ENCODE results near the gene ARMC9.

The ARMC9 gene

DNA sequence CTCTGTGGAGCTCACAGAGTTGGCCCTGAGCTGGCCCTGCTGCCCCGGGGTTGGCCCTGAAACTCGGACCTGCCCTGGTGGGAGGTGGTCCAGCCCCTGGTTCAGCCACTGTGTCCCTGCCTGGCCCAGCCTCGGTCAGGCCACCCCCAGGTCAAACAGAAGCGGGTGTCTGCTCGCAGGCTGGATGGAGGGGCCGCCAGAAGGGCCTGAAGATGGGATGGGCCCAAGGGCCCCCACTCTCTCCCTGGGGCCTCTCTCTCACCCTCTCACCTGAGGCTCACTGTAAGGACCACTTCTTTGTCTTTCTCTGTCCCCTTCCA is 172.0 kb downstream of the ARMC9 start (continued):
- TF ChIP-seq, protein P1, sequence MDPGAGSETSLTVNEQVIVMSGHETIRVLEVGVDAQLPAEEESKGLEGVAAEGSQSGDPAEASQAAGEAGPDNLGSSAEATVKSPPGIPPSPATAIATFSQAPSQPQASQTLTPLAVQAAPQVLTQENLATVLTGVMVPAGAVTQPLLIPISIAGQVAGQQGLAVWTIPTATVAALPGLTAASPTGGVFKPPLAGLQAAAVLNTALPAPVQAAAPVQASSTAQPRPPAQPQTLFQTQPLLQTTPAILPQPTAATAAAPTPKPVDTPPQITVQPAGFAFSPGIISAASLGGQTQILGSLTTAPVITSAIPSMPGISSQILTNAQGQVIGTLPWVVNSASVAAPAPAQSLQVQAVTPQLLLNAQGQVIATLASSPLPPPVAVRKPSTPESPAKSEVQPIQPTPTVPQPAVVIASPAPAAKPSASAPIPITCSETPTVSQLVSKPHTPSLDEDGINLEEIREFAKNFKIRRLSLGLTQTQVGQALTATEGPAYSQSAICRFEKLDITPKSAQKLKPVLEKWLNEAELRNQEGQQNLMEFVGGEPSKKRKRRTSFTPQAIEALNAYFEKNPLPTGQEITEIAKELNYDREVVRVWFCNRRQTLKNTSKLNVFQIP (CRISPR knock-in tag; IDR thresholded peaks at IDR 0.05; ENCODE audit: borderline replicate concordance, low read depth), result no peak
- no peak for TF ChIP-seq GLIS3 (CRISPR knock-in tag; IDR thresholded peaks at IDR 0.05)

DNA sequence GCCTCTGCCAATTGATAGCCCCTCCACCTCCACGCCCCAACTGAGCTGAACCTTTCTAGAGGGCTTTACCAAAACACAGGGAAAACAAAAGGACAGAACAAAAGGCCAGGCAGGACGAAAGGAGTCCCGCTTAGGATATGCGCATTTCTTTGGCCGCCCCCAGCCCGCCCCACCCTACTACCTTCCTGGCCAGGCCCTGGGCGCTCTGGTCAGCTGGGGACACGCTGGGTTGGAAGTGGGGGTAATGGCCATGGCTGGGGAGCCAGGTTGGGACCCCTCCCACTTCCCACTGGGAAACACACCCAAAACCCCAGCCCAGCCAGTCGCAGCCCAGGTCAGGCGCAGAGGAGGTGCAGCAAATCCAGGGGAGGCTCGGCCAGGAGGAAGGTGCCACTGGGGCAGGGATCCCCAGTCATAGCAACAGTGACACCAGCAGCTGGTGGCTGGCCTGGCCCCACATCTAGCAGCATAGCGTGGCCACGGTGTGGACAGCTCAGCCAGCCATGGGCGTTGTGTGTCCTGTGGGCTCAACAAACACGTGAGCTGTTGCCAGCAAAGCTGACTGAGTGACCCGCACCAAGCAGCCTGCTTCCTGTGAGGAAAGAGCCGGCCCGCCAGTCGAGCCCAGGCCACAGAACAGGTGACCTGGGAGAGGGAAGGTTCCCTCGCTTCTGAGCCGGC is 172.5 kb downstream of the ARMC9 start:
- no peak for ATAC-seq

DNA sequence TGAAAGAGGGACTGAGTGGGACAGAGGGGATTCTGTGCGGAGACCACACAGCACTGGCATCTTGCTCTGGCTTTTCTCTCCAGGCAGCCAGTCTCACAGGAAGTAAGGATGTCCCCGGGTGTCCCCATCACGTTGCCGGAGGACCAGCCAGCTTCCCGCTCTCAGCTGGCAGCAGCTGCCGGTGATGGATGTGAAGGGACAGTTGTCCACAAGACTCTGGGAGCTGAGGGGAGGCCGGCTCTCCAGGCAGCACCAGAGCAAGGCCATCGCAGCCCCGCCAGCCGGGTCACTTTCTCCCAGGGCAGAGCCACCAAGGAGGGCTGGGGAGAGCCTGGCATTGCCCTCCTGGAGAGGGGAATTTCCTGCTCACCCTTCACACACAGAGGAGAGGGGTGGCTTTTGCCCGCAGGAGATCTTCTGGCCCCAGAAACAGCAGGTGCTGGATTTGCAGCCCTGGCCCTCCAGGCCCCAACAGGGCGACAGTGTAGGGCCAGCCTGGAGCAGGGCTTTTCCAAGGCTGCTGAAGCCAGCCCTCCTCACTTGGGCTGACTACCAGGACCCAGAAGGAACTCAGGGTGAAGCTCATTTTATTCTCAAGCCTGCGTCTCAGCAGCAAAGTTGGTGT is 173.1 kb downstream of the ARMC9 start:
- no peak for TF ChIP-seq ZC3H10 (CRISPR knock-in tag; IDR thresholded peaks at IDR 0.05)
- no peak for TF ChIP-seq ARNTL (CRISPR knock-in tag; IDR thresholded peaks at IDR 0.05; ENCODE audit: borderline replicate concordance, low read depth)
- TF ChIP-seq, protein P2, sequence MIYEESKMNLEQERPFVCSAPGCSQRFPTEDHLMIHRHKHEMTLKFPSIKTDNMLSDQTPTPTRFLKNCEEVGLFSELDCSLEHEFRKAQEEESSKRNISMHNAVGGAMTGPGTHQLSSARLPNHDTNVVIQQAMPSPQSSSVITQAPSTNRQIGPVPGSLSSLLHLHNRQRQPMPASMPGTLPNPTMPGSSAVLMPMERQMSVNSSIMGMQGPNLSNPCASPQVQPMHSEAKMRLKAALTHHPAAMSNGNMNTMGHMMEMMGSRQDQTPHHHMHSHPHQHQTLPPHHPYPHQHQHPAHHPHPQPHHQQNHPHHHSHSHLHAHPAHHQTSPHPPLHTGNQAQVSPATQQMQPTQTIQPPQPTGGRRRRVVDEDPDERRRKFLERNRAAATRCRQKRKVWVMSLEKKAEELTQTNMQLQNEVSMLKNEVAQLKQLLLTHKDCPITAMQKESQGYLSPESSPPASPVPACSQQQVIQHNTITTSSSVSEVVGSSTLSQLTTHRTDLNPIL (CRISPR knock-in tag; IDR thresholded peaks at IDR 0.05; ENCODE audit: low read depth), result no peak
- TF ChIP-seq, protein P3, sequence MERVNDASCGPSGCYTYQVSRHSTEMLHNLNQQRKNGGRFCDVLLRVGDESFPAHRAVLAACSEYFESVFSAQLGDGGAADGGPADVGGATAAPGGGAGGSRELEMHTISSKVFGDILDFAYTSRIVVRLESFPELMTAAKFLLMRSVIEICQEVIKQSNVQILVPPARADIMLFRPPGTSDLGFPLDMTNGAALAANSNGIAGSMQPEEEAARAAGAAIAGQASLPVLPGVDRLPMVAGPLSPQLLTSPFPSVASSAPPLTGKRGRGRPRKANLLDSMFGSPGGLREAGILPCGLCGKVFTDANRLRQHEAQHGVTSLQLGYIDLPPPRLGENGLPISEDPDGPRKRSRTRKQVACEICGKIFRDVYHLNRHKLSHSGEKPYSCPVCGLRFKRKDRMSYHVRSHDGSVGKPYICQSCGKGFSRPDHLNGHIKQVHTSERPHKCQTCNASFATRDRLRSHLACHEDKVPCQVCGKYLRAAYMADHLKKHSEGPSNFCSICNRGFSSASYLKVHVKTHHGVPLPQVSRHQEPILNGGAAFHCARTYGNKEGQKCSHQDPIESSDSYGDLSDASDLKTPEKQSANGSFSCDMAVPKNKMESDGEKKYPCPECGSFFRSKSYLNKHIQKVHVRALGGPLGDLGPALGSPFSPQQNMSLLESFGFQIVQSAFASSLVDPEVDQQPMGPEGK (CRISPR knock-in tag; IDR thresholded peaks at IDR 0.05; ENCODE audit: borderline replicate concordance), result no peak
- no peak for TF ChIP-seq ZFP30 (CRISPR knock-in tag; IDR thresholded peaks at IDR 0.05)
- no peak for TF ChIP-seq ISL1 (CRISPR knock-in tag; IDR thresholded peaks at IDR 0.05)
- TF ChIP-seq, protein P1 (CRISPR knock-in tag; IDR thresholded peaks at IDR 0.05; ENCODE audit: borderline replicate concordance, low read depth), result no peak
- no peak for TF ChIP-seq OSR1 (CRISPR knock-in tag; IDR thresholded peaks at IDR 0.05)
- TF ChIP-seq, protein P4, sequence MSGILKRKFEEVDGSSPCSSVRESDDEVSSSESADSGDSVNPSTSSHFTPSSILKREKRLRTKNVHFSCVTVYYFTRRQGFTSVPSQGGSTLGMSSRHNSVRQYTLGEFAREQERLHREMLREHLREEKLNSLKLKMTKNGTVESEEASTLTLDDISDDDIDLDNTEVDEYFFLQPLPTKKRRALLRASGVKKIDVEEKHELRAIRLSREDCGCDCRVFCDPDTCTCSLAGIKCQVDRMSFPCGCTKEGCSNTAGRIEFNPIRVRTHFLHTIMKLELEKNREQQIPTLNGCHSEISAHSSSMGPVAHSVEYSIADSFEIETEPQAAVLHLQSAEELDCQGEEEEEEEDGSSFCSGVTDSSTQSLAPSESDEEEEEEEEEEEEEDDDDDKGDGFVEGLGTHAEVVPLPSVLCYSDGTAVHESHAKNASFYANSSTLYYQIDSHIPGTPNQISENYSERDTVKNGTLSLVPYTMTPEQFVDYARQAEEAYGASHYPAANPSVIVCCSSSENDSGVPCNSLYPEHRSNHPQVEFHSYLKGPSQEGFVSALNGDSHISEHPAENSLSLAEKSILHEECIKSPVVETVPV (CRISPR knock-in tag; IDR thresholded peaks at IDR 0.05), result no peak
- TF ChIP-seq SNAI2 (CRISPR knock-in tag; IDR thresholded peaks at IDR 0.05), result no peak
- no peak for TF ChIP-seq RARB (CRISPR knock-in tag; IDR thresholded peaks at IDR 0.05)
- TF ChIP-seq CSDC2 (CRISPR knock-in tag; IDR thresholded peaks at IDR 0.05), result no peak
- TF ChIP-seq BACH2 (CRISPR knock-in tag; IDR thresholded peaks at IDR 0.05; ENCODE audit: borderline replicate concordance), result no peak
- TF ChIP-seq ZNF565 (CRISPR knock-in tag; conservative IDR thresholded peaks at IDR 0.05; ENCODE audit: low read depth), result no peak
- ATAC-seq, result no peak

More for the DNA sequence above, 172.5 kb downstream of the ARMC9 start:
- TF ChIP-seq ZC3H10 (CRISPR knock-in tag; IDR thresholded peaks at IDR 0.05), result no peak
- TF ChIP-seq GLIS3 (CRISPR knock-in tag; IDR thresholded peaks at IDR 0.05), result no peak
- no peak for TF ChIP-seq ARNTL (CRISPR knock-in tag; IDR thresholded peaks at IDR 0.05; ENCODE audit: borderline replicate concordance, low read depth)

DNA sequence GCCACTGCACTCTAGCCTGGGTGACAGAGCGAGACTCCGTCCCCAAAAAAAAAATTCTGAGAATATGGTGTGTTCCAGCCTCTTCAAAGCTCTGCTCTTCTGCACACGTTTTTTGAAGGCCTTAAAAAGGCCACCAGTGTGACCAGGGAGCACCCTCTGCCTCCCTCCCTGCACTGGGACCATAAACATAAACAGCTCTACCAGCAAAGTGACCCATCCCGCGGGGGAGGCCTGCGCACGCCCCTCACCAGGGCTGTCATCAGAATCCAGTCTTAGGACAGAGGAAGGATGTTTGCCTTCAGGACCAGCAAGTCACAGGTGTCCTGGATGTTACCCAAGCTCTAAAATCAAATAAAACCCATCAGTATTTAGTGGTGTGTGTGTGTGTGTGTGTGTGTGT is 173.9 kb downstream of the ARMC9 start:
- no peak for ATAC-seq
- TF ChIP-seq, protein P4 (CRISPR knock-in tag; IDR thresholded peaks at IDR 0.05), result no peak
- no peak for TF ChIP-seq ARNTL (CRISPR knock-in tag; IDR thresholded peaks at IDR 0.05; ENCODE audit: borderline replicate concordance, low read depth)
- no peak for TF ChIP-seq PPARA (CRISPR knock-in tag; IDR thresholded peaks at IDR 0.05; ENCODE audit: borderline replicate concordance)
- TF ChIP-seq, protein P5, sequence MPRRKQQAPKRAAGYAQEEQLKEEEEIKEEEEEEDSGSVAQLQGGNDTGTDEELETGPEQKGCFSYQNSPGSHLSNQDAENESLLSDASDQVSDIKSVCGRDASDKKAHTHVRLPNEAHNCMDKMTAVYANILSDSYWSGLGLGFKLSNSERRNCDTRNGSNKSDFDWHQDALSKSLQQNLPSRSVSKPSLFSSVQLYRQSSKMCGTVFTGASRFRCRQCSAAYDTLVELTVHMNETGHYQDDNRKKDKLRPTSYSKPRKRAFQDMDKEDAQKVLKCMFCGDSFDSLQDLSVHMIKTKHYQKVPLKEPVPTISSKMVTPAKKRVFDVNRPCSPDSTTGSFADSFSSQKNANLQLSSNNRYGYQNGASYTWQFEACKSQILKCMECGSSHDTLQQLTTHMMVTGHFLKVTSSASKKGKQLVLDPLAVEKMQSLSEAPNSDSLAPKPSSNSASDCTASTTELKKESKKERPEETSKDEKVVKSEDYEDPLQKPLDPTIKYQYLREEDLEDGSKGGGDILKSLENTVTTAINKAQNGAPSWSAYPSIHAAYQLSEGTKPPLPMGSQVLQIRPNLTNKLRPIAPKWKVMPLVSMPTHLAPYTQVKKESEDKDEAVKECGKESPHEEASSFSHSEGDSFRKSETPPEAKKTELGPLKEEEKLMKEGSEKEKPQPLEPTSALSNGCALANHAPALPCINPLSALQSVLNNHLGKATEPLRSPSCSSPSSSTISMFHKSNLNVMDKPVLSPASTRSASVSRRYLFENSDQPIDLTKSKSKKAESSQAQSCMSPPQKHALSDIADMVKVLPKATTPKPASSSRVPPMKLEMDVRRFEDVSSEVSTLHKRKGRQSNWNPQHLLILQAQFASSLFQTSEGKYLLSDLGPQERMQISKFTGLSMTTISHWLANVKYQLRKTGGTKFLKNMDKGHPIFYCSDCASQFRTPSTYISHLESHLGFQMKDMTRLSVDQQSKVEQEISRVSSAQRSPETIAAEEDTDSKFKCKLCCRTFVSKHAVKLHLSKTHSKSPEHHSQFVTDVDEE (CRISPR knock-in tag; IDR thresholded peaks at IDR 0.05), result no peak
- TF ChIP-seq BACH2 (CRISPR knock-in tag; IDR thresholded peaks at IDR 0.05; ENCODE audit: borderline replicate concordance), result no peak
- no peak for TF ChIP-seq ESRRG (CRISPR knock-in tag; IDR thresholded peaks at IDR 0.05)
- no peak for TF ChIP-seq OSR1 (CRISPR knock-in tag; IDR thresholded peaks at IDR 0.05)
- no peak for TF ChIP-seq RARB (CRISPR knock-in tag; IDR thresholded peaks at IDR 0.05)
- TF ChIP-seq, protein P3 (CRISPR knock-in tag; IDR thresholded peaks at IDR 0.05; ENCODE audit: borderline replicate concordance), result no peak
